Measurements from ENCODE around the gene KRT24.
"Not testable (repeated sequence)": the region's sequence is repeated elsewhere in the genome, so short reads cannot be mapped to it uniquely, and the experiment has no call there.

The KRT24 gene

DNA sequence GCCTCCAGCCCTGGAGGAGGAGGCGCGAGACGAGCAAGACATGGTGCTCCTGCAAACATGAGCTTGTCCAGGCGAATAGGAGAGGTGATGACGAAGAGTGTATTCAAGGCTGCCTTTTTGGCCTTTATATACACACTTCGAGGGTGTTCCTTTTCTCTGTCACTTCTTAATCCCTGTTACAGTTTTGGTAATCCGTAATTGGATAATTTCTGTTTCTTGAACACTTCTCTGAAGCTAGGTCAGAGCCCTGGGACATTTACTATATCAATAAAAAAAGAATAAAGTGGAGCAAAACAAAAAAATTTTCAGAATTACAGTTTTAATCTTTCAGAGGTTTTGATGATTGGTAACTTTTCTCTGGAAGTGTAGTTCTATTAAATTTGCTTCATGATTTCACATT is at the start of gene KRT24:
Gene KRT24, minus strand, starts transcription at position 101 of the 400 bp plus-strand sequence. Its CDS starts 59 bp downstream, at position 42.
- DNase-seq = no peak

DNA sequence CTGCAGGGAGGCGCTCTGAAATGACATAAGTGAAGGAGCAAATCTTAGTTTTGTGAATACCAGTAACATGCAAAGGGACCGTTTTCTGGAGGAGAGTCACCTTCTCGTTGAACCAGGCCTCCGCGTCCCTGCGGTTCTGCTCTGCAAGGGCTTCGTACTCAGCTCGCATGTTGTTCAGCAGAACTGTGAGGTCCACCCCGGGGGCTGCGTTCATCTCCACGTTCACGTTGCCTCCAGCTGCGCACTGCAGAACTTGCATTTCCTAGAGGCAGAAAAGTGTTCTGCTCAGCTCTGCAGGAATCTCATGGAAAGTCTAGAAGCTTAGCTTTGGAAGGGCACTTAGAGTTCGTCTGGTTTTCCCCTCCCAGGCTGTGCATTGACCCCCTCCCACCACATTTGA is 47.5 kb upstream of the KRT24 start:
- DNase-seq = no peak

DNA sequence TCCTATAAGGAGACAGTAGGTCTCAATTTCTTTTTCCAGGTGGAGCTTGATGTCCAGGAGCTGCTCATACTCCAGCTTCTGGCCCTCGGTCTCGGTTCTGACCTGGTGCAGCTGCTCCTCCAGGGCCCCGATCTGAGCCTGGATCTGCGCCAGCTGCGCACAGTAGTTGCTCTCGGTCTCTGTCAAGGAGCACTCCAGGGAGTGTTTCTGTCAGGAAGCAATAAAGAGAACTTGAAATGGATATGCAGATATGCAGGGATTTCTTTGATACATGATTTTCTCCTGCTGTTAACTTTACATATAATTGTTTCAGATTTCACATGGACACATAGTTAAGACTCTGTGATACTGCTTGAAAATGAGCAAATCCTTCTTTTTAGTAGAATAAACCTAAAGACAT is 46.8 kb upstream of the KRT24 start:
- no peak for DNase-seq

DNA sequence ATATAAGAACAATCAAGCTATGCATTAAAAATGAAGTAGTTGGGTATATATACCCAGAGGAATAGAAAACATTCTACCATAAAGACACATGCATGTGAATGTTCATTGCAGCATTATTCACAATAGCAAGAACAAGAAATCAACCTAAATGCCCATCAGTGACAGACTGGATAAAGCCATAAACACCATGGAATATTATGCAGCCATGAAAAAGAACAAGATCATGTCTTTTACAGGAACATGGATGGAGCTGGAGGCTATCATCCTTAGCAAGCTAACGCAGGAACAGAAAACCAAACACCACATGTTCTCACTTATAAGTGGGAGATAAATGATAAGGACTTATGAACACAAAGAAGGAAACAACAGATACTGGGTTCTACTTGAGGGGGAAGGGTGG is 45.1 kb upstream of the KRT24 start:
- not testable (repeated sequence) for DNase-seq

DNA sequence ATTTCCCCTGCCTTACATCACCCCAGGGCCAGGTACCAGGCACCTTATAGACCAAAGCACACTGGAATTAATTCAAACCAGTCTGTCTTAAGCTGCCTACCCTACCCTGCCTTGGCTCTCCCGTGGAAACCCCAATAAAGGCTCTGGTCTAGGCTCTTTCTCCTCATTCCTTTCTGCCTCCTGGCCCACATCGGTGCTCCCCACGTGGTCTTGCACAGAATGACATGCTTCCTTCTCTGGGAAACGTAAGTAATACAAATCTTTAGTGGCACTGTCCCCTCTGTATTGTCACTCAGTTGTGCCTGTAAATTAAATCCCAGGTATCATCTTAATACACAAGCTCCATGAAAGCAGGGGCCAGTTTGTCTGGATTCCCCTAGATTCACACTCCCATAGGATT is 35.0 kb upstream of the KRT24 start:
- DNase-seq = no peak

DNA sequence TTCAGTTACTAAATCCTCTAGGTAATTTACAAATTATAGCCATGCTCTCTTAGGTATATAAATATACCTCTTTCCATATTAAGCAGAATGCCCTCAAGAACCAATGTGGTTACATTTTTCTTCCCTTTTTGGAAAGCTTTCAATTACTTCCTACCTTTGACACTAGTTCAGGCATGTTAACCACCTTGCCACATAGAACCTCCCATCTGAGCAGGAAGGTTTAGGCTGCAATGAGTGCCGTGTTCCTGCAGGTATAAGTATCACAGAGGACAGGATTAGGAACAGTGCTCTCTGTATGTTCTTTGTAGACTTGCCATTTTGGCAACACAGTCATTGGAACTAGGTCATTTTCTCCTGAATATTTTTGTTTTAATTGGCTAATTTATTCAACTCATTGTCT is 31.5 kb upstream of the KRT24 start:
- DNase-seq = no peak

DNA sequence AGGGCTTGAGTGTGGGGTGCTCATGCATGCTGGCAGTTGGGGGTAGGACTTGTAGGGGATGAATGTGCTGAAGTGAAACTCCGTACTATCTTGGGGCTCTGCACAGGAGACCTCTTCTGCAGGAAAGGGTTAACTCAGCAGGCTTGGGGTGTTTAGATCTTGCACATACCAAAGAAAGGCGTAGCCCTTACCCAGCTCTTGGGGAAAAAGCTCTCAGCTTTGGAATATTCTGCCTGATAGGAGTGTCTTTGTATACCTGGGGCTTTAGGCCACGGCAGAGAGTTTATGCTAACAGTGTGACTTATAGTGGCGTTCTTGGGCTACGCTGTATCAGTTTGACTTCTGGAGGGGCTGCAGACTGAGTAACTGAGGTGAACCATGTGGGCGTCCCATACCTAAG is 30.5 kb upstream of the KRT24 start:
- DNase-seq = no peak

DNA sequence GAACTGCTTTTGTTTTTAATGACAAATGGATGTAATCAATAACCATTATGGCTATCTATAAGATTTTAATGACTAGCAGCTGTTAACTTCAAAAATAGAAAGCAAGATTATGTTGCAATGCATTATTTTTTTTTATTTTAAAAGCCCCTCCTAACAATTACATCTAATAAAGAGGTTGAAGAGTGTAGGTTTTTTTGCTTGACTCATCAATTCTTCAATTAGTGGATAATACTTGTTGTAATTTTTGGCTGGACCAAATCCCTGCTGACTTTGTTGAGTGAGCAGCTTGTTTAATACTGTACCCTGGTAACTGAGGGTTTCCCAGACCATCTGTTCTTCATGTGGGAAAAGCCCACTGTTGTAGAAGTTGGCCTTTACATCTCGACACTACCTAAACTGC is 27.4 kb upstream of the KRT24 start:
- no peak for DNase-seq

DNA sequence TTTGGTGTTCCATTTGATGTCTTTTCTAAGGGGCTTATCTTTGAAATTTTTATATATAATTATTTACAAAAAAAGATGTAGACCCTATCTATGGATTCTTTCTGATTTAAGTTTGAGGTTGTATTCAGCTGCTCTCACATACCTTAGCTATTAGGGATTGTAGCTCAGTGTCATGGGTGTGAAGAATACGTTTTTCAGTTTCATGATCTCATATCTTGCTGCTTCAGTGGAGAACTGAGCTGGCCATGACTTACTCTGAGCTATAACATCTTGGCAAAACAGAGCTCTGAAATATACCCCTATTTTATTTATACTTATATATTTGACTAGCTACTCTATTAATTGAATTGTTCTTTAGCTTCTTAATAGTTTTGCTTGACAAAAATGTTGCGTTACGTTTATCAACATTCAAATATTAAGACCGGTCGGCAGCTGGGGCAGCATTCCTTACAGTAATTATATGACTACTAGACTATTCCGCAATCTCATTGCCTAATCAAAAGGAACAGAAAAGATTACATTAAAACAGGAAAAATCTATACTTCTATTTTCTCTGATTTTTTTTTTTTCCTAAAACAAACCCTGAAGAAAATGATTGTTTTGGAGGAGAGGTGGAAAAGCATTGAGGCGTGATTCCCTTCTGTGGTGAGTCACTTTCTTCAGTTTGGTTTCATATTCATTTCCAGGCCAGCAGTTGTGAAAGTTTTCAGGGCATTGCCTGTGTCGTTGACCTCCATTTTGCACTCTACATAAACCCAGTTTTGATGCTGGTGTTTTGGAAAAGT is 24.1 kb upstream of the KRT24 start:
- DNase-seq = no peak

DNA sequence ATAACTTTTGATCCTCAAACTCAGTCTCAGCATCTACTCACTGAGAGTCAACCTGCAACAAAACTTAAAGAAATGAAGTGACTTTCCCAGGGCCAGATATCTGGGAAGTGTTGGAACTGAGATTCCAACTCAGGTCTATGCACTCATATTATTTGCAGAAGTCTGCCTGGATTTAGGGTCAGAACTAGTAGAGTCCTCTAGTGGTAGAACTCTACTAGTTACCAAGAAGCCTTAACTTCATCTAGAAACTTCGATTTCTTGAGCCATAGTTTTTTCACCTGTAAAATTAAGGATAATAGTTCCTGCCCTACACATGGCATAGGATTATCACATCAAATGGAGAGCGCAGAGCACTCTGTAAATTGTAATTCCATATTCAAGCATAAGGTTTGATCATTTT is 23.4 kb upstream of the KRT24 start:
- DNase-seq = peak; percentile 5

DNA sequence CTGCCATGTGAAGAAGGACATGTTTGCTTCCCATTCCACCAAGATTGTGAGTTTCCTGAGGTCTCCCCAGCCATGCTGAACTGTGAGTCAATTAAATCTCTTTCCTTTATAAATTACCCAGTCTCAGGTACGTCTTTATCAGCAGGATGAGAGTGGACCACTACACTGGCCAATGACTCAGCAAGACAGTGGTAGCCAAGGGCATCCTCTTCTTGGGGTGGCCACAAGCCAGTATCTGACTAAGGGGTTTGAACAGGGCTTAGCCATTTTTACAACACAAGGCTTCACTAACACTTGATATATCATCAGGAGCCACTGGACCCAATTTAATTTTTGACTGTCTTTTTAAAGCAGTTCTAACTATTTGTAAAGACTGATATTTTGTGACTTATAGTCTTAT is 21.1 kb upstream of the KRT24 start:
- no peak for DNase-seq

DNA sequence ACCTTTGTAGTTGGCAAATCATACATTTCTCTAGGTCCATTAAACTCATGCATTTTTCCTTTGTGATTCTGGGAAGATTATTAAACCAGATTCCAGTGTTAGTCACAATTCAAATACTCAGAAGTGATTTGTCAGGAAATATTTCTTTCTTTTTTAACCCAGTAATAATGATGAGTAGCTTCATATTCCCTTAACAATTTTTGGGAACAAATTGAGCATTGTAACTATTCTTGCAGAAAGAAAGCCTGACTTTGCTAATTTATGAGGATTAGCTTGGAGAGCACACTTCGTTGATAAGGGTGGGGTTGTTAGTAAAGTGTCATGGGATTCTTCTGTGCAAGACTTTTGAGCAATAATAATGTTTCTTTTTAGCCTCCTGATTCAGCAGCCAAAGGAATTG is 18.7 kb upstream of the KRT24 start:
- DNase-seq = no peak

DNA sequence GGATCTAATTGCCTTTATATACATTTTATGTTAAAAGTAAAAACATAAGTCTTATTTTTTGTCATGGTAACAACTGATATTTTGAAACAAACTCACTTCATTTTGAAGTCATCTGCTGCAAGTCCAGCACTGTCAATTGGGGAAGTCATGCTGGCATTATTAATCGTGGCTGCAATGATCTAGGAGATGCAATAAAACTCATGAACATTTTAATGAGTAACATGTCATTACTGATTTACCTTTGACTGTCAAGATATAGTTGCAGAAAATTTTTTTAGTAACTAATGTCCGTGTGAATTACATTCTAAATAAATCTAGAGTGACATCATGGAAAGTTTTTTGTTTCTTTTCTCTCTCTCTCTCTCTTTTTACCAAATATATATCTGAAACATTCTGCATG is 17.3 kb upstream of the KRT24 start:
- no peak for DNase-seq

DNA sequence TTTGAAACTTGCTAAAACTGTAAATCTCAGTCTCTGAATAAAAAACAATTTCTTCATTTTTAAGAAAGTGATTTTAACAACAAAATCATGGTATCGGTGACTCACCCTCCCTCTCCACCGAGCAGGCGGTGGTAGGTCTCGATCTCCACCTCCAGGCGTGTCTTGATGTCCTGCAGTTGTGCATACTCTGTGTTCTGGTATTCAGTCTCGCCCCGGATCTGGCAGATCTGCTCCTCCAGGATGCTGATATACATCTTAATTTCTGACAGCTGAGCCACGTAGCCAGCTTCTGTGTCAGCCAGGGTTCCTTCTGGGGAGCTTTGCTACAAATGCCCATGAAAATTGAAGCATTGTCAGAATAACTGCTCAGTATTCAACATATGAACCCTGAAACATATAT is 15.4 kb upstream of the KRT24 start:
- DNase-seq = no peak

DNA sequence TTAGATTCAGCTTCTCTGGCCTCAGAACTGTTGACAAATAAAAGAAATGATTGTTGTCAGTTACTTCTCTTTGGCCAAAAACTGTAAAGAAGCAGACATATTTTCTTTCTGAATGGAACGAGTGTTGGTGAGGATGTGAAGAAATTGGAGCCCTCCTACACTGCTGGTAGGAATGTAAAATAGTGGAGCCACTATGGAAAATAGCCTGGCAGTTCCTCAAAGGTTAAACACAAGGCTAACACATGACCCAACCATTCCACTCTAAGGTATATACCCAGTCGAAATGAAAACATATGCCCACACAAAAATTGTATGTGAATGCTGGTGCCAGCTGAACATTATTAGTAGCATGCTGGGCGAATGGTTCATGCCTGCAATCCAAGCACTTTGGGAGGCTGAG is 14.2 kb upstream of the KRT24 start:
- no peak for DNase-seq

DNA sequence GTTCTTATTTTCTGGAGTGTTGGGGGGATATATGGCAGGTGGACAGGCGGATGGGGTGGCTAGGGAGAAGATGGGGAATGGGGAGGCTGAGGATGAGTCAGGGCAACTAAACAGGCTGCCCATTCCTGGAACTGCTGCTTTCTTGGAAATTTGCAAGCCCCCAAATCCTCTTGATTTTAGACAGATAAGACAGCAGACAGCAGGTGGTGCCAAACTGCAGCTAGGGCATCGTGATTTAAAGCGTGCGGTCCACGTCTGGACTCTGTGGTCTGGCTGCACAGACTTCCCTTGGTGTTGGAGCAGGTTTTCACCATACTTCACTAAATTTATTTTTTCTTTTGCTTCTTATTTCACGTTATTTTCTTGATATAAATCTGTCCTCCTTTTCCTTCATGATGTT is 10.9 kb upstream of the KRT24 start:
- DNase-seq = no peak

DNA sequence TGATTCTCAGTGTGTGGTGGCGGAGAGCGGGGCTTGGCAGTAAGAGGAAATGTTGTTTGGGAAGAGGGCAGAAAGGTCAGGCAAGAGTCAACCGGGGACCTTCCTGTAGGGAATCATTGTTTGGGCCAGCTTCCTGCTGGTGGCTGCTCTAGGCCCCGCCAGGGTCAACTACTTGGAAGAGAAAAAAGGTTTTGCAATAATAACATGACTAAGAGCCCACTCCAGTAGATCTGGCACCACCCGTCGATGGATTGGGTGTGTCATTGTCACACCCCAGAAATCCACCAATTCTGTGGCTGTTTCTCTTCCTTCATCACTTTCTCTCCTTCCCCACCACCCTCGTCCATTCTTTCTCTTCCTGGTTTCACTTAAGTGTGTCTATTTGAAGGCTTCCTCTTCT is 4.2 kb upstream of the KRT24 start:
- DNase-seq = no peak

DNA sequence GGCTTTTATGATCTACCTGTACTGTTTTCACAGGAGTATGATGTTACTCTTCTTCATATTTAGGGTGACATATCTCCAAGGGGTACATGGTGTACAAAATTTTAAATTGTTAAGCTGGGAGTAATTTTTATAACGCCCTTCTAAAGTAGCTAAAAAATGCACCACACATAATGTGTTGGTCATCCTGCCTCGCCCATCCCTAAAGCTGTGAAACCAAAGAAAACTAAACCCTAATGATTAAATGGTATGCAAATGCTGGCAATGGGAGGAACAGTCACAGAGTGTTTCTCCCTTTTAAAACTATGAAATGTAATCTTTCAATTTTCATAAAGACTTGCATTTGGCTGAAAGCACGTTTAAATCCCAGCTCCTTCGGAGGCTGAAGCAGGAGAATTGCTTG is 2.0 kb upstream of the KRT24 start:
- no peak for DNase-seq

DNA sequence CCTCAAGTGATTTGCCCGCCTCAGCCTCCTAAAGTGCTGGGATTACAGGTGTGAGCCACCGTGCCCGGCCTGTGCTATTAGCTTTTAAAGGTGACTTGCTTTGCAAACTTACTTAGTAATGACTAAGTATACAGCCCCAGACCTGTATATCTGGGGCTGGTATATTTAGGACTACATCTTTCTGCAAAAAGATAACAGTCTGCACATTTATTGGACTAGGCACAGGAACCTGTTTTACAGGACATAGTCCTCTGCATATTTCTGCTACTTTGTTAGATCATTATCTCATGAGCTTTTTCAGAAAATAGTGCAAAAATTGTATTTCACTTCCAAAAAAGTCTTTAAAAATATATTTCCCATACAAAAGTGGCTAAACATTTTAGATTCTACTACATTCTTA is 1.3 kb downstream of the KRT24 start:
- DNase-seq = no peak

DNA sequence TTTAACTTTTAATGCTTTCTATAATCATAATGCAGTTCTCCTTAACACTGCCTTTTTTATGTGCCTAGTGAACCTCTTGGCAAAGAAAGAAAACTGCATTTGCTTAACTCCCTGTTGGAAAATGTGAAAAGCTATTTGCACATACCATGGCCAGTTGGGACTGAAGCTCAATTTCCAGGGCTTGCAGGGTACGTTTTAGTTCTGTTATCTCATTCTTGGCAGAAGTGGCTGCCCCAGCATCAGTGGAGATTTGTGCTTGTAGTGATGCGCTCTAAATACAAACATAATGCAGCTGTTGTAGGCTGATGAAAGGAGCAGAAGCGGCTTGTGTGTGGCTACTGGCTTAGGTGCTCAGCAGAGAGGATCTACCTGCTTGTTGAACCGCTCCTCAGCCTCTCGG is 3.7 kb downstream of the KRT24 start:
- no peak for DNase-seq

DNA sequence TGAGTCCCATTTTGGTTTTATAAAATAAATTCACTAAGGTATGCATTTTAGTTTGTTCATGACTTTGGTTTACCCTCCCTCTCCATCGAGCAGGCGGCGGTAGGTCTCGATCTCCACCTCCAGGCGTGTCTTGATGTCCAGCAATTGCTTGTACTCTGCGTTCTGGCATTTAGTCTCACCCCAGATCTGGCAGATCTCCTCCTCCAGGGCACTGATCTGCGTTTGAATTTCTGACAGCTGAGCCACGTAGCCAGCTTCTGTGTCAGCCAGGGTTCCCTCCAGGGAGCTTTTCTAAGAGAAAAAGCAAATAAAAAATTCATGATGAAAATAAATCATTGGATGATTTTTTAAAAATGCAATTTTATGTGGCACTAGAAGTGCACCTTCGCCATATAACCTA is 4.2 kb downstream of the KRT24 start:
- no peak for DNase-seq

DNA sequence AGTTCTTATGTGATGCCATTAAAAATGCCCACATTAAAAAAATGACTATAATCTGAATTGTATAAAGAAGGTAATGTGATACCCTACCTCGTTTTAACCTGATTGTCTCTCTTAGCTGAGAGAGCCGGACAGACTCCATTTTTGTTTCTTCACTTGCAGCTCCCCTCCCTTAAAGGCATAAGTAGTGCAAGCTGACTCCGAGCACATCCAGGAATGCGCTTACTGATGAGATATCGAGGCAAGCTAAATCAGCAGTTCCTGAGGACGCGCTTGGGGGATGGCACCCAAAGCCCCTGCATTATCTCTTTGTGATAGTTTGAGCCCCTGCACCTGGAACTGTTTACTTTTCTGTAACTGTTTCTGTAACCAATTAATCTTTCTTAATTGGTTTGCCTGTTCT is 6.3 kb downstream of the KRT24 start:
- DNase-seq = no peak

DNA sequence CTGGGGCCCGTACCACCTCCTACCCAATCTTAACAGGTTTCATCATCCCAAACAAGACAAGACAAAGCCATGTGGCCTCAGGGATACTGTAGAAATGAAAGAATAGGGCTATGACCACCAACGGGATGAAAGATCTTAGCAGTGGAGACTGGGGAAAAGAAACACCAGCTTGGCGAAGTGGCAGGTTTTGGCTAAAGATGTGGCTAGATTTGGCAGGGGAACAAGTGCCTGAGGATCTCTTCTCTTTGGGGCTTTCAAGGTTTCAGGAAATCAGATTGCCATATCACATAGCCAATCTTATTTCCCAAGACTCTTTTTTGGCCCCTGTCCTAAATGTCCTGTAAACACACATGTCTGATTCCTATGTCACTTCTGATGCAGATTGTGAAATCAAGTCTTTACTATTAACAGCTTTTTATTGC is 6.9 kb downstream of the KRT24 start:
- DNase-seq = peak; percentile 5

DNA sequence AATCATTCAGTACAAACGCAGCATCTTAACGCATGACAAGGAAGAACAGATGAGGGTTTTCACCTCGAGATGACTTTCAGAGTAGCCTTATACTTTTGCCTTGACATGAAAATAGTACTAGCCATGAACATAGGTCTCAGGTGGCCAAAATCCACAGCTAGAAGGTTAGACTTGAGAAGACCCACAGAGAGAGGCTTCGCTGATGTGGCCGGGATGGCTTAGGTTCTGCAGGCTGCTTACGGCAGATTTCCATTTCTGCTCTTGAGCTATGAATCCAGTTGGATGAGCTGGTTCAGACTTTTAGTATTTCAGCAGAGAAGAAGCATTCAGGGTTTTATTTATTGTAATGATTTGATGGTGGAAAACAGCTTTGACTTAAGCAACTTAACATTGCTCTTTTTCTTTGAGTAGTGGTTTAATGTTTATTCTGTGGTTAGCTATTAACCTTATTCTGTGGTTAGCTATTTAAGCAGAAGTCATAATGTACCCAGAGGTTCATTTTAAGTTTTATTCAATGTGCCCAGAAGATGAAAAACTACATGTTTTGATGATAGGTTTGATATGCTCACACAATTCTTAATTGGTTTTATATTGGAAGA is 7.6 kb downstream of the KRT24 start:
- DNase-seq = no peak

DNA sequence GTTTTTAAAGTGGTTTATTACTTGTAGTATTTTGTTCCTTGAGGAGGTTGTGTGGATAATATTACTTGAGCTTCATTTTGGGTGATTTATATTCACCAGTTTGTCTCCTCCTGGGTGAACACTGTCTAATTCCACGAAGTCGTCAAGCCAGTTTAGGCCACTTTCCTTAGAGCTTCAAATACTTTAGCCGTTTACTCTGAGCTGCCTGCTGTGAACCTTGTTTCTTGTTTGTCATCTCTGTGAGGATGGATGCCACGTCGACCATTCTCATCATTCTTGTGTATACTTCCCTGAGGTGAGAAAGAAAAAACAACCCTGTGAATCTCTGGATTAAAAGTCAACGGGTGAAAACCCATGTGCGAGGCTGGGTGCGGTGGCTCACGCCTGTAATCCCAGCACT is 9.0 kb downstream of the KRT24 start:
- DNase-seq = no peak
